Panc1 (cell line): ENCODE measurements around the gene KRTAP5-2. TPM values are rescaled to one million over a fixed set of nuclear protein-coding genes. Genes with fewer than 3 reads are reported as not detected.
A peak's percentile ranks its signal among the peaks of the same experiment; 100 is the strongest.

Experiments
- ATAC-seq: fragments of 200-7000 bp; cut with Tn5 transposase; 2 replicates; pipeline ENCODE4 v1.9.1; 2020; ENCODE audit warnings: mild to moderate bottlenecking, moderate library complexity
- BruUV-seq: library from RNA; stranded (reverse); fragments of 400-500 nt; replicated peaks from 2 replicates; lab custom pipeline; 2021; lab: Mats Ljungman, UMichigan
- CTCF ChIA-PET: fragments of 300-600 bp; sonication (Branson Sonifier 250); formaldehyde crosslinking; loops from one replicate; lab custom pipeline; 2022; ENCODE audit warnings: antibody characterized with exemption; lab: Charles Lee
- POLR2A ChIA-PET: fragments of 300-600 bp; sonication (Branson Sonifier 250); formaldehyde crosslinking; loops from one replicate; lab custom pipeline; 2022; ENCODE audit warnings: antibody characterized with exemption; lab: Charles Lee
- DNase-seq: peaks from one replicate; pipeline ENCODE4 v3.0.0-alpha.2; 2010; ENCODE audit warnings: low read depth, low spot score
- H3K27ac ChIP-seq: 2 replicates; pipeline ENCODE4 v1.5.1; 2011; ENCODE audit warnings: mild to moderate bottlenecking, low read length, inconsistent platforms
- H3K27me3 ChIP-seq: fragments of 200-500 bp; sonication (Bioruptor generic); 2 replicates; pipeline ENCODE4 v1.6.0; 2014; ENCODE audit warnings: low read length, inconsistent platforms; ENCODE audit not compliant: control insufficient read depth, insufficient read depth
- H3K36me3 ChIP-seq: fragments of 200-500 bp; sonication (Bioruptor generic); 2 replicates; pipeline ENCODE4 v1.5.1; 2014; ENCODE audit warnings: inconsistent platforms, mild to moderate bottlenecking, low read length, moderate library complexity; ENCODE audit not compliant: control insufficient read depth, insufficient read depth
- H3K4me1 ChIP-seq: 2 replicates; pipeline ENCODE4 v1.5.1; 2011; ENCODE audit warnings: inconsistent platforms, mild to moderate bottlenecking, low read length, moderate library complexity; ENCODE audit not compliant: control insufficient read depth, insufficient read depth
- H3K4me3 ChIP-seq, 2 experiments: 2 replicates each; pipeline ENCODE4 v1.5.1; 2011 to 2012; ENCODE audit warnings: low read depth in 2 of 2, low read length in 2 of 2, mild to moderate bottlenecking in 2 of 2, inconsistent platforms in 1 of 2, moderate library complexity in 1 of 2
- H3K9me3 ChIP-seq: fragments of 200-500 bp; sonication (Bioruptor generic); 2 replicates; pipeline ENCODE4 v1.5.1; 2014; ENCODE audit warnings: low read depth, mild to moderate bottlenecking, inconsistent platforms, low read length, moderate library complexity; ENCODE audit not compliant: control insufficient read depth, insufficient read depth
- POLR2AphosphoS5 ChIP-seq: IDR thresholded peaks from 2 replicates; pipeline ENCODE4 v1.6.1; 2012; ENCODE audit warnings: mild to moderate bottlenecking, low read depth, low read length, moderate library complexity
- SIN3A ChIP-seq: IDR thresholded peaks from 2 replicates; pipeline ENCODE4 v1.6.1; 2012; ENCODE audit warnings: low read depth, mild to moderate bottlenecking, low read length, moderate library complexity, borderline replicate concordance; ENCODE audit not compliant: insufficient read depth
- TCF7L2 ChIP-seq: IDR thresholded peaks from 2 replicates; pipeline ENCODE4 v1.6.1; 2011; ENCODE audit warnings: mild to moderate bottlenecking, low read depth, low read length, inconsistent platforms
- in situ Hi-C: cut with HindIII; loops from 2 replicates; pipeline ENCODE4 v1.10.0; 2016; ENCODE audit warnings: low sequenced_read_pairs, low pct_unique_long_range_greater_than_20kb
- intact Hi-C: fragments of 100-400 bp; cut with micrococcal nuclease; formaldehyde crosslinking; loops from one replicate; pipeline ENCODE4 v1.10.0; 2022; ENCODE audit not compliant: unreplicated experiment
- total RNA-seq: library from RNA; stranded (reverse); gene quantifications from one replicate; pipeline ENCODE4 v1.2.1, GENCODE V29; 2021; ENCODE audit not compliant: unreplicated experiment
- TF ChIP-seq, protein P1 (sequence below): fragments of 450-650 bp; IDR thresholded peaks from 2 replicates; pipeline ENCODE4 v1.5.1; 2017; ENCODE audit warnings: mild to moderate bottlenecking
- TF ChIP-seq, protein P2 (sequence below), 2 experiments: IDR thresholded peaks; 2 replicates each; pipeline ENCODE4 v1.6.1; 2011 to 2012; ENCODE audit warnings: low read depth in 2 of 2, control low read depth in 1 of 2, low read length in 1 of 2, mild to moderate bottlenecking in 1 of 2, moderate library complexity in 1 of 2; ENCODE audit not compliant: insufficient read depth in 1 of 2

The KRTAP5-2 gene
- total RNA-seq, 1 experiment from 2014 or later = not detected

DNA sequence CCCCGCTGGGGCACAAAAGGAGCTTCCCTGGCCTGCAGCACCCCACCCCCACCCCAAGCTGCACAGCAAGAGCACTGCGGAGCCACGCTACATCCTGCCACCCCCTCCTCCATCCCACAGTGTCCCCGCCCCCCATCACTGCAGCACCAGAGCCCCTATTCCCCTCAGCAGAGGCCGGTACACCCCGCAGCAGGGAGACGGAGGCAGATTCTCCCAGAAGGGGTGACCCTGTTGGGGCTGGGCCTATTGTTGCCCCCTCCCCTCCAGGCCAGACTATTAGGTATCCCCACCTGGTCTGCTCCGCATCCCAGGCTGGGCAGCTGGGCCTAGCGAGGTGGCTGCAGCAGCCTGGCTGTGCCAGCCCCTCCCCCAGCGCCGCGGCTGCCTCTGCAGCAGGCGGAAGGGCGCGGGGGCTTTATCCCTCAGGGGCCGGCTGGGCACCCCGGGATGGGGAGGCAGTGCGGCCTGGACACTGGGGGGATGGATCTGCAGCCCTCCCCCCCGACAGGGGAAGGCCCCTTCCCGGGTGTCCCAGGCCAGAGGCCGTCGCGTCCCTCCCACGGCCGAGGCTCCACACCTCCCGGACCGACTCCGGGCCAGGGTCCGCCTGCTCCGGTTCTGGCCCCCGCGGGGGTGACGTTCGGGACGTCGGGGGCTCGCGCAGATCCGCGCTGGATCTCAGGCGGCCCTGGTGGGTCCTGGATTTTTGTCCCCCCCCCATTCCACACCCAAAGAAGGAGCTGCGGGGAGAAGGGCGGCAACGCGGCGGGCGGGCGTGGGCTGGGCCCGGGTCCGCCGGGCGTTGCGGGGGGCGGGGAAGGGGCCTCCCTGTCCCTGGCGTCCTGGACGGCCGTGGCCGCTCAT lies 27.0 kb downstream of the KRTAP5-2 start:
- TF ChIP-seq TCF7L2 = no peak
- no peak for TF ChIP-seq SIN3A
- TF ChIP-seq, protein P1, sequence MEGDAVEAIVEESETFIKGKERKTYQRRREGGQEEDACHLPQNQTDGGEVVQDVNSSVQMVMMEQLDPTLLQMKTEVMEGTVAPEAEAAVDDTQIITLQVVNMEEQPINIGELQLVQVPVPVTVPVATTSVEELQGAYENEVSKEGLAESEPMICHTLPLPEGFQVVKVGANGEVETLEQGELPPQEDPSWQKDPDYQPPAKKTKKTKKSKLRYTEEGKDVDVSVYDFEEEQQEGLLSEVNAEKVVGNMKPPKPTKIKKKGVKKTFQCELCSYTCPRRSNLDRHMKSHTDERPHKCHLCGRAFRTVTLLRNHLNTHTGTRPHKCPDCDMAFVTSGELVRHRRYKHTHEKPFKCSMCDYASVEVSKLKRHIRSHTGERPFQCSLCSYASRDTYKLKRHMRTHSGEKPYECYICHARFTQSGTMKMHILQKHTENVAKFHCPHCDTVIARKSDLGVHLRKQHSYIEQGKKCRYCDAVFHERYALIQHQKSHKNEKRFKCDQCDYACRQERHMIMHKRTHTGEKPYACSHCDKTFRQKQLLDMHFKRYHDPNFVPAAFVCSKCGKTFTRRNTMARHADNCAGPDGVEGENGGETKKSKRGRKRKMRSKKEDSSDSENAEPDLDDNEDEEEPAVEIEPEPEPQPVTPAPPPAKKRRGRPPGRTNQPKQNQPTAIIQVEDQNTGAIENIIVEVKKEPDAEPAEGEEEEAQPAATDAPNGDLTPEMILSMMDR = no peak
- TF ChIP-seq, protein P2, sequence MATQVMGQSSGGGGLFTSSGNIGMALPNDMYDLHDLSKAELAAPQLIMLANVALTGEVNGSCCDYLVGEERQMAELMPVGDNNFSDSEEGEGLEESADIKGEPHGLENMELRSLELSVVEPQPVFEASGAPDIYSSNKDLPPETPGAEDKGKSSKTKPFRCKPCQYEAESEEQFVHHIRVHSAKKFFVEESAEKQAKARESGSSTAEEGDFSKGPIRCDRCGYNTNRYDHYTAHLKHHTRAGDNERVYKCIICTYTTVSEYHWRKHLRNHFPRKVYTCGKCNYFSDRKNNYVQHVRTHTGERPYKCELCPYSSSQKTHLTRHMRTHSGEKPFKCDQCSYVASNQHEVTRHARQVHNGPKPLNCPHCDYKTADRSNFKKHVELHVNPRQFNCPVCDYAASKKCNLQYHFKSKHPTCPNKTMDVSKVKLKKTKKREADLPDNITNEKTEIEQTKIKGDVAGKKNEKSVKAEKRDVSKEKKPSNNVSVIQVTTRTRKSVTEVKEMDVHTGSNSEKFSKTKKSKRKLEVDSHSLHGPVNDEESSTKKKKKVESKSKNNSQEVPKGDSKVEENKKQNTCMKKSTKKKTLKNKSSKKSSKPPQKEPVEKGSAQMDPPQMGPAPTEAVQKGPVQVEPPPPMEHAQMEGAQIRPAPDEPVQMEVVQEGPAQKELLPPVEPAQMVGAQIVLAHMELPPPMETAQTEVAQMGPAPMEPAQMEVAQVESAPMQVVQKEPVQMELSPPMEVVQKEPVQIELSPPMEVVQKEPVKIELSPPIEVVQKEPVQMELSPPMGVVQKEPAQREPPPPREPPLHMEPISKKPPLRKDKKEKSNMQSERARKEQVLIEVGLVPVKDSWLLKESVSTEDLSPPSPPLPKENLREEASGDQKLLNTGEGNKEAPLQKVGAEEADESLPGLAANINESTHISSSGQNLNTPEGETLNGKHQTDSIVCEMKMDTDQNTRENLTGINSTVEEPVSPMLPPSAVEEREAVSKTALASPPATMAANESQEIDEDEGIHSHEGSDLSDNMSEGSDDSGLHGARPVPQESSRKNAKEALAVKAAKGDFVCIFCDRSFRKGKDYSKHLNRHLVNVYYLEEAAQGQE (IDR thresholded peaks at IDR 0.05; ENCODE audit: insufficient read depth in 1 of 2, low read depth in 2 of 2, low read length in 1 of 2) = no peak
- TF ChIP-seq POLR2AphosphoS5 = no peak
- DNase-seq = no peak
- Histone ChIP-seq H3K27ac (no peak overlapping the region), H3K36me3 (no peaks in the 10 kb centered on the region), H3K4me3 (peak overlapping the region; percentile 40 to 56), H3K9me3 (no peaks in the 10 kb centered on the region), H3K4me1 (peaks cover 21% of the 10 kb centered on the region), H3K27me3 (no peaks in the 10 kb centered on the region; the same call in 1 of the 2 replicates)
- CTCF ChIA-PET = no interaction called here
- no peak for ATAC-seq
- BruUV-seq = no TSS peak
- intact Hi-C loops (no loop called here), in situ Hi-C loops (no loop called here)
- POLR2A ChIA-PET = no interaction called here

DNA sequence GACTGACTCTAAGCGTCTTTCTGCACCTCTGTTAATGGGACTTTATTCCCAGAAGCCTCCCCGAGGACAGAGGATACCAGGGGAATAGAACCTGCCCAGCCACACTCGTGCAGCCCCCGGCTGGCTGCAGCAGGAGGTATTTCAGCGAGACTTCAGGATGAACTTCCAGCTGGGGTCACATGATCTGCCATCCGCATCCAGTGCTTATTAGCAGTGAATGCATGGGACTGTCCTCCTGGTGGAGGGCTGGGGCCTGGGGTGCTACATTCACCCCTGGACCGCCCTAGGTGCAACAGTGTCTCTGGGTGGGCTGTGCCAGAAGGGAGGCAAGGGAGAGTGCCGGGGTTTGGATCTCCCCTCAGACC lies 27.6 kb downstream of the KRTAP5-2 start:
- BruUV-seq = TSS peak; percentile 76
- TF ChIP-seq TCF7L2 = no peak
- no peak for TF ChIP-seq POLR2AphosphoS5
- no peak for TF ChIP-seq SIN3A
- TF ChIP-seq, protein P2 (IDR thresholded peaks at IDR 0.05; ENCODE audit: insufficient read depth in 1 of 2, low read depth in 2 of 2, low read length in 1 of 2) = no peak
- TF ChIP-seq, protein P1 = no peak
- DNase-seq = no peak
- Histone ChIP-seq H3K9me3 (no peaks in the 10 kb centered on the region), H3K27ac (no peak overlapping the region), H3K4me1 (peaks cover 21% of the 10 kb centered on the region), H3K4me3 (no peak overlapping the region), H3K27me3 (no peaks in the 10 kb centered on the region; the same call in 1 of the 2 replicates), H3K36me3 (no peaks in the 10 kb centered on the region)
- CTCF ChIA-PET = interaction anchor here (0.9 kb wide), 1 partner anchor 25 kb away, joined by 3 read pairs; no protein-coding TSS in a partner anchor
- in situ Hi-C loops (no loop called here), intact Hi-C loops (no loop called here)
- ATAC-seq = no peak
- POLR2A ChIA-PET = interaction anchor here (0.6 kb wide), 1 partner anchor 17 kb away, joined by 5 read pairs; no protein-coding TSS in a partner anchor
